ENCODE results near the gene IFT80.
A peak's percentile ranks its signal among the peaks of the same experiment; 100 is the strongest.
"Not testable (repeated sequence)": the region's sequence is repeated elsewhere in the genome, so short reads cannot be mapped to it uniquely, and the experiment has no call there.

IFT80 gene

DNA sequence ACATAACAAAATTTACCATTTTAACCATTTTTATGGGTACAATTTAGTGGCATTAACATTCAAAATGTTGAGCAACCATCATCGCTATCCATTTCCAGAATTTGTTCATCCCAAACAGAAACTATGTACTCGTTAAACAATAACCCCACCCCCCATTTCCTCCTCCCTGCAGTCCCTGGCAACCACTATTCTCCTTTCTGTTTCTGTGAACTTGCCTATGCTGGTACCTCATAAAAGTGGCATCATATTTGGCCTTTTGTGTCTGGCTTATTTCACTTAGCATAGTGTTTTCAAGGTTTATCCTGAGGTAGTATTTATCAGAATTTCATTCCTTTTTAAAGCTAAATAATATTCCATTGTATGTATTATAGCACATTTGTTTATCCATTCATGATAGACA lies 141.4 kb downstream of the IFT80 start:
- DNase-seq, result no peak

DNA sequence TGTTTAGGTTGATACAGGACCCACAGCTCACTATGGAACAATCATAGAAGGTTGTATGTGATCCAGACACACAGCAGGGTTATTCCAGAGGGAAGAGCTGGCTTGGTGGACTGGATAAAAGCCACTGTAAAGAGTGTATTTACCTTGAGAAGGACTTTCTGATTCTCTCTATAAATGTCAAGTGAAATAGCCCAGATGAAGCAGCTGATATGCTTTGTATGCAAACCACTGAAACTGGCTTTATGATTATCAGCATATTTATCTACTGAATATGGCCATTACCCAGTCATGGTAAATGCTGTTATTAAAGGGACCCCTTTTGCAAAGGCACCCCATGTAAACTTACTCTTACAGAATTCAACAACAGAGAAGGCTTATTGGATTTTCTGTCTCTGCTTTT lies 145.7 kb downstream of the IFT80 start:
- DNase-seq, result no peak

DNA sequence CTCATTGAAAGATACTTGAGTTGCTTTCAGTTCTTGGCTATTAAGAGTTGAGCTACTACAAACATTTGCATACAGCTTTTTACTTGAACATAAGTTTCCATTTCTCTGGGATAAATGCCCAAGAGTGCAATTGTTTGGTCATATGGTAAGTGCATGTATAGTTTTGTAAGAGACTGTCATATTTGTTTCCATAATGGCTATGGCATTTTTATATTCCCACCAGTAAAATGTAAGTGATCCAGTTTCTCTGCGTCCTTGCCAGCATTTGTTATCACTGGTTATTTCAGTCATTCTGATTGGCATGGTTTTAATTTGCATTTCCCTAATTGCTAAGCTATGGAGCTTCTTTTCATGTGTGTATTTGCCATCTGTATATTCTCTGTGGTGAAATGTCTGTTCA lies 151.3 kb downstream of the IFT80 start:
- DNase-seq, result no peak

DNA sequence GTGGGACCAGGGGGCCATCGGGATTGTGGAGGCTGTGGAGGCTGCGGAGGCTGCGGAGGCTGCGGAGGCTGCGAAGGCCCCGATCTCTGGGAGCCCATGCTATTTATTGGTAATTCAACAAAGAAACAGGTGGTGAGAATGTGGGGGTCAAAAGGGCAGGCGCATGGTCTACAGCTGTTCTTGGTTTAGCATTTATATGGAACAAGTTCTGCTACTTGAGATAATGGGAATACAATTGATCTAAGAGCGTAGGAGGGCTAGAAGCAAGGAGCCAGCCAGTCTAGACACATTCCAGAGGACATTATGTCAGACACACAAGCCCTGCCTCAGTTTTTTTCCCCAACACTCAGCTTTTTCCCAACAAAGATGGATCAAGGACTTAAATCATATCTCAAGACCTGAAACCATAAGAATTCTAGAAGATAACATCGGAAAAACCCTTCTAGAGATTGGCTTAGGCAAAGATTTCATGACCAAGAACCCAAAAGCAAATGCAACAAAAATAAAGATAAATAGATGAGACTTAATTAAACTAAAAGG lies 153.7 kb downstream of the IFT80 start:
- DNase-seq, result no peak

DNA sequence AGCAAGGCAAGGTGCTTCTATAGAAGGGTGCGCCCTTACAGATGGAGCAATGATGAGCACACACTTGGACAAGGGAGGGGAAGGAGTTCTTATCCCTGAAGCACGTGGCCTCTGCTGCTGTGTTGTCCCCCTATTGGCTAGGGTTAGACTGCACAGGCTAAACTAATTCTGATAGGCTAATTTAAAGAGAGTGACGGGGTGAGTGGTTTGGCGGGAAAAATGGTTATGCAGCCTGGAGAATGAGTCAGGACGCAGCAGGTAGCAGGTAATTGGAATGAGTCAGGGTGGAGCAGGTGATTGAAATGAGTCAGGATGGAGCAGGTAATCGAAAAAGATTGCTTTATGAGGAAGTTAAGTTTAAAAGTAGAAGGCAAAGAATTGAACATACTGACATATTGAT lies 158.3 kb downstream of the IFT80 start:
- DNase-seq, result not testable (repeated sequence)

DNA sequence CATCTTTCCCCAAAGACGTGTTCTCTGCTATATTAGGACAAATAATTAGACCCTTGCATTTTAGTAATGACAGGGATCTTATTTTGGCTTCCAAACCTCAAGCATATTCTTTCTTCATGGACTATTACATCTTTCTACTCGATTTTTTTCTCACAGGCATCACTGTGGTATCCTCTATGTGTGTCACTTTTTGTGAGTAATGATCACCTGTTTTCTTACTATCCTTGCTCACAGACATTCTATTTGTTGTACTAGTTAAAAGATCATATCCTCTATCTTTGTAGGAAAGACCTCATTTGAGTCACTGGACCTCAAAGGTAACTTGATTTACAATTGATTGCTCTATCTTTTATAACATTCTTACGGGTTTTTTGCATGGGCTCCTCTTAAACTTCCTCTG lies 167.0 kb downstream of the IFT80 start:
- no peak for DNase-seq

DNA sequence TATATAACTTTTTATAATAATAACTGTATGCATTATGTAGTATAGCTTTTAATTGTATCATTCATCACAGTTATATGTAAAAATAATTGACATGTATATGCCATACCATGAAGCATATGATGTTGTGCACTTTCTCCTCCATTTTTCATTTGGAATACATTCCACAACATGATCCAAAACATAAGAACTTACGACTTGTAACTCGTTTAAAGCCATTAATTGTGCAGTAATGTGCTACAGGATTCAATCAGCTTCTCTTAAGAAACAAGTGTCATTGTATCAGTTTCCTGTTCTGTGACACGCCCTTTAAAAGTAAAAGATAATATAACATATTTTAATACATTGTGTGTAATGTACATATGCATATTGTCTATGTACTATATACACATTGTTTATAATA lies 171.6 kb downstream of the IFT80 start:
- DNase-seq, result no peak

DNA sequence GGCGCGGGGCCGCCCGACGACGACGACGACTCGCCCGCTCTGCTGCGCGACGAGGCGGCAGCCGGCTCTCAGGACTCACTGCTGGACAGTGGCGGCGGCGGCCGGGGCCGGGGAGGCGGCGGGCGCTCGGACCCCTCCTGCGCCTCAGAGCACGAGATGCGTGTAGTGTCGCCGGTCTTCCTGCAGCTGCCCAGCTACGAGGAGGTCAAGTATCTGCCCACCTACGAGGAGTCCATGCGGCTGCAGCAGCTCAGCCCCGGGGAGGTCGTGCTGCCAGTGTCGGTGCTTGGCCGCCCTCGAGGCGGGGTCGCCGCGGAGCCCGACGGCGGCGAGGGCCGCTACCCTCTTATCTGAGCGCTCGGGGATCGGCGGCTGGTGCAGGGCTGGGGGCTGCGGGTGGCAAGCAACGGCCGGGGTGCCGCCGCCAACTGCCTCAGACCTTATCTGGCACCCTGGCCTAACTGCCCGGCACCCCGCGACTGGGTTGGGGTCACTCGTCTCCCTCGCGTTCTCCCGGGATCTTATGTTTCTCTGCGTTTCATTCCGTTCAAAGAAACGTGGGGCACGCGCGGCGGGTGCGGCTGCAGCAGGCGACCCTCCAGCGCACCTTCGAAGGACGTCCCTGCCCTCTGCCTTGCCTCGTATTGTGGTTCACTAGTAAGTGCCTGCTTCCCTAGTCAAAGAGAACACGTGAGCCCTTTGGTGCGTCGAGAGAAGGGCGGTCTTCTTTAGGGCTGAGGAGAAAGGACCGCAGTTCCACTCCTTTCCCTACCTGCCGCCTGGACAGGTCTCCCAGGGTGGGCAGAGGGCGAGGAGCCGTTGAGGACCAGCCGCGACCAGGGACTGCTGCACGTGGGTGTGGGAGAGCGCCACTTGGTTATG lies 172.8 kb downstream of the IFT80 start:
- peak; percentile 7 for DNase-seq

DNA sequence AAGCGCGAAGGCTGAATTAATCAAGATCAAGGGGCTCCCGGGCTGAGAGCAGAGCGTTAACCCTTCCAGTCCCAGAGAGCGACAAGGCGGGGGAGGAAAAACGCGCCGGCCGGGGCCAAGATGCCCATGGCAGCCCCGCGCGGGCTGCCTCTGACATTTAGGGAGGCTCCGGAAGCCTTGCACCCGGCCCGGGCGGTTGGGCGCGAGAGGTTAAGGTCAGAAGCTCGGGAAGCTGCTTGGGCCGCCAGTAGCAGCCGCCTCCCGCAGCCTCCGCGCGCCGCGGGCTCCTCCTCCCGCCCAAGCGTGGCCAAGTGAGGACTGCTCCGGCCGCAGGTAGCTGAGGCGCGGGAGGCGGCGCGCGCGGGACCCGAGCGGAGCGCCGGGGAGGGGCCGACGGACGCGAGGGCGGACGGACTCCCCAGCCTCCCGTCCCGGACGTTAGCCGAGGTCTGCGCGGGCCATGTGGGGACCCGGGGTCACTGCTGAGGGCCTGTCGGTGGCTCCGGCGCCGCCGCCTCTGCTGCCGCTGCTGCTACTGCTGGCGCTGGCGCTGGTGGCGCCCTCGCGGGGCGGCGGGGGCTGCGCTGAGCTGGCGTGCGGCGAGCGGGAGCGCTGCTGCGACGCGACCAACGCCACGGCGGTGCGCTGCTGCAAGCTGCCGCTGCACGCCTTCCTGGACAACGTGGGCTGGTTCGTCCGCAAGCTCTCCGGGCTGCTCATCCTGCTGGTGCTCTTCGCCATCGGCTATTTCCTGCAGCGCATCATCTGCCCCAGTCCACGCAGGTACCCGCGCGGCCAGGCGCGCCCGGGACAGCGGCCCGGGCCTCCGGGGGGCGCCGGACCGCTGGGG lies 173.6 kb downstream of the IFT80 start, which contains the start of gene C3orf80:
TSS of gene C3orf80 (plus strand) at position 247 of the 850 bp plus-strand sequence. CDS start at position 461, 214 bp downstream.
- peak; percentile 62 for DNase-seq

DNA sequence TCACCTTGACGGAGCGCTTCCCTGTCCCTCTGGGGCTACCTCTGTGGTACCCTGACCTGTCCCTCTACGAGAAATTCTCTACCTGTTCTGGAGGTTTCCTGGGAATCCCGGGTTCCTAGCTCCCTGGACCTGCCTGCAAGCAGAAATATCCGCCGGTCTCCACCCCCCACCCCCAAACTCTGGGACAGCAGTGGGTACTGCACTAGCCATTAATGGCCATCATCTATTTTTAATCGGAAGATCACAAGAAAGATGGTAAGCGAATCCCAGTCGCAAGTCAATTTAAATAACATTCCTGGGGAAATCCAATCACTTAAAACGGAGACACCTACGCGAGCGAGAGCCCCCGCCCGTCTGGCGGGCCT lies 174.2 kb downstream of the IFT80 start:
- DNase-seq, result no peak

DNA sequence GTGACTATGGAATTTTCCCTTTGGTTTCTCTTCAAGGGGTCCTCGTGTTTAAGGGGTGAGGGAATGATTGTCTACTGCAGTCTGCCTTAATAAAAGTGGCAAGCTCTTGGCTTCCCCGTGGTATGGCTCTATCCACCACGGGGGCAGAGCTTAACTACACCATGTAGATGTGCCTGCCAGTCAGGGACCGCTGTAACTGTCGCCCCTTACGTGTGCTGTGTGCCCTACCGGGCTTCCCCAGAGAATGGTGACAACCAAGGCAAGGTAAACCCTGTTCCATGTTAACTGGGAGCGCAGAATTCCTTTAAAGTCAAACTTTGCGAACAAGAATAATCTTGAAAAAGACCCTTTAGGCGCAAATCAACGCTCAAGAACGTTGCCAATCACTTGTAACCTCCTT lies 174.8 kb downstream of the IFT80 start:
- DNase-seq, result no peak

DNA sequence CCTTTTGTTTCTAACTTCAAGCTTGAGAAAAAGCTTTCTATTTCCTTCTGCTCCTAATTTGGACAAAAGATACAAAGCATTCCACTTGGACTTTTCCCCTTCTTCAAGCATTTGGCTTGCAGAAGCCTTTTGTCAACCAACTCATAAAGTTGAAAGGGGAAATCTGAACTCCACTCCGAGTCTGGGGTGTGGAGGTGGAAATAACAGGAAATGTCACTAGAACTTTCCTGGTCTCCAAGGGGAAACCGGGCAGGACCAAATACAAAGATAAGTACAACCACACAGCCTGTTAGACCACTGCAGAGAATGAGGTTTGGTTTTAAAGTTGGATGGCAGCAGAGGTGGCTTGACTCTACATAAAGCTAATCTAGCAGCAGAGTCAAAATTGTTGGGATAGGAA lies 178.0 kb downstream of the IFT80 start:
- DNase-seq, result no peak

DNA sequence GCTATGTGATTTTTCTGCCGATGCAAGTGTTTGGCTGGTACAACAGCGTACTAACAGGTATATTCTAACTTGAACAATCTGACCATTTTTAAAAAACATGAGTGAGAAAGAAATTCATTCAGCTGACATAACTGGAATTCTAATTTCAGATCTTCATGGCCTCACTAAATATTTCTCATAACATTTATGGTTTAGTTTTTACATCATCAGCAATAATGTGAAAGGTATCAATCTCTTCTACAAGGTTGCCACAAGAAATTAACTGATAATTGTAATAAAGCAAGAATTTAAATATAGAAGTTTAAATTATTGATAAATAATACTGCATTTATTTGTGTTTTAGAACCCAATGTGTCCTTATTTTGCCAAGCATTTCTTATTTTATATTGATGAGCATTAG lies 179.0 kb downstream of the IFT80 start:
- no peak for DNase-seq

DNA sequence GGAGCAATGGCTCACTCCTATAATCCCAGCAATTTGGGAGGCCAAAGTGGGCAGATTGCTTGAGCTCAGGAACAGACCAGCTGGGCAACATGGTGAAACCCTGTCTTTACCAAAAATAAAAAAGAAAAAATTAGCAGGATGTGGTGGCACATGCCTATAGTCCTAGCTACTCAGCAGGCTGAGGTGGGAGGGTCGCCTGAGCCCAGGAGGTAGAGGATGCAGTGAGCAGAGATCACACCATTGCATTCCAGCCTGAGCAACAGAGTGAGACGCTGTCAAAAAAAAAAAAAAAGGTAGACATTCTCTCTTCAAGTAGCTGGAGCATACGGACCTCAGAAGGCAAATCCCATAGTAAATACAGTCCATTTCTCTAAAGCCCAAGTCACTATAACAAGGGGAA lies 180.9 kb downstream of the IFT80 start:
- DNase-seq, result no peak

DNA sequence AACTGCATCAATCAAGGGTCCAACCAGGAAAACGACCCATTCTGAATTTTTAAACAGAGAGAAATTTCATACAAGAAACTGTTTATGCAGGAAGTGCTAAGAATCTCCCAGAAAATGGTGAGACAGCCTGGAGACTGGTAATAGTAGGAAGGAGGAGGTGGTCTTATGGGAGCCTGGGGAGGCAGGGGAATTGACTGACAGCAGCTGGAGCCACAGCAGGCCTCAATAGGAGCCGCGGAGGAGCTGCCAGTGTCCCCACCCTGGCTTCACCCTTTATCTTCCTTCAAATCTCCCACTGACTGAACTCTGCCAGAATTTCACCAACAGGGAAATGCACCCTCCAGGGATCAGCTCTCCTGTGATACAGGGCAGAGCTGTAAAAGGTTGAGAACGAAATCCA lies 181.3 kb downstream of the IFT80 start:
- no peak for DNase-seq

DNA sequence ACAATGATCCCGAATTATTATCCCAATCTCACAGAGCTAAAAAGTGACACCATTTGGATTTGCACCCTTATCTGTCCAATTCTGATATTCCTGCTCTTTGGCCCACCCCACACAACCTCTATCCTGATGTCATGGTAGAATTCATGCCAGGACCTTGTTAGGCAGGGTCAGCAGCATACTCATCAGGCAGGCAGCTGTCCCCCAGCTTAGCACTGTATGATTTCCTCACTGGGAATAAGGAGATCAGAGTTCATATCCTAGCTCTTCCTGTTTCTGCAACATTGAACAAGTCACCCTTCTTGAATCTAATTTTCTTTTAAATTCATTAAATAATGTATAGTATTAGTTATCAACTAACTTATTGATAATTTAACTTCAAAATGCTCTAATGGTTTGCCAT lies 185.8 kb downstream of the IFT80 start:
- no peak for DNase-seq

DNA sequence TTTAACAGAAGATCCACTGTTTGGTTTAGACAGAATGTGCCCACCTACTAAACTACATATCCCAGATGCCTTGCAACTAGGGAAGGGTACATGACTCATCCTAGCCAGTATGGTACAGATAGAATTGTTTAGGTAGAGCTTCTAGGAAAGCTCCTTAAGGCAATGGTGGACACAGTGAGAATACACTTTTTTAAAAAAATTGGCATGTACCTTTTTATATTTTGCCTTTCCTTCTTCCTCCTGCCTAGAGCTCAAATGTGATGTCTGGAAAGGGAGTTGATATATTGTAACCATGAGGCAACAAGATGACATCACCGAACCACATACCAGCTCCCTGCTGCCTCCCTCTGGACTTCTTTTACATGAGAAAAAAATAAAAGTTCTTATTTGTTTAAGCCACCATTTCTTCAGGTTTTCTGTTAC lies 188.2 kb downstream of the IFT80 start:
- DNase-seq, result no peak

DNA sequence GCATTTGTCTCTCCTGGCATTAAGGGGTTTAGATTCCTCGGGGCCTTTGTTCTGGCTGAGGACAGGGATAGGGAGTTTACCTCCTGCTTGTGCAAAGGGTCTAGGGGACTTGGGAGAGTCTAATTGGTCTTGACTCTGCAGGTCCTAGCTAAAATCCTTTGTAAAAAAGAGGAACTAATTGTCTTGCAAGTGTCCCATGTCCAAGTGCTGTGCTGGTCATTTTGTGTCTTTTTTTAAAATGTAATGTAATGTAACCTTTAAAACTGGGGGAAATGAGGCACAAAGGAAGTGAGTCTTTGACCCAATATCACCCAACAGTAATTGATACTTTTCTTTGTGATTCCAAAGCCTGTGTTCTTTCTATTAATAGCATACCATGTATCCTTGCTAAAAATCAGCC lies 188.7 kb downstream of the IFT80 start:
- no peak for DNase-seq

Measured in NCI-H1436 (cell line).